ENCODE results near the gene FAM9C. TPM values are rescaled to one million over a fixed set of nuclear protein-coding genes. Genes with fewer than 3 reads are reported as not detected.

FAM9C gene
- total RNA-seq, 4 donors from 2014 or later = not detected

DNA sequence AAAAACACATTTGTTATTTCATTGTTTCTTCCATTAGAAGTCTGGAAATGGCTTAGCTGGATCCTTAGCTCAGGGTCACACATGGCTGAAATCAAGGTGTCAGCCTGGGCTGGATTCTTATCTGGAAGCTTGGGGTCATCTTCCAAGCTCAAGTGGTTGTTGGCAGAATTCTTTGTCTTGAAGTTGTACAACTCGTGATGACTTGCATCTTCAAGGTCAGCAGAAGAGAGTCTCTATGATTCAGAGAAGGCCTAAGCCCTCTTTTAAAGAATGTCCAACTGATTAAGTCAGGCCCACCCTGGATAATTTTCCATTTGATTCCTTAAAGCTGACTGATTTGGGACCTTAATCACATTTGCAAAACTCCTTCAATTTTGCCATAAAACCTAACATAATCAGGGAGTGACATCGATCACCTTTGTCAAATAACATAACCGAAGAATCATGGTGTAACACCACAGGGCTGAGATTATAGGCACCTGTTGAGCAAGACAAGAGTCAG lies 47.4 kb downstream of the FAM9C start:
- Histone ChIP-seq H3K4me3 (no peak overlapping the region), H3K27ac (replicated peaks in 1 of 4) (no peak overlapping the region), H3K36me3 (no peaks in the 10 kb centered on the region), H3K9me3 (no peaks in the 10 kb centered on the region), H3K27me3 (no peaks in the 10 kb centered on the region), H3K4me1 (peaks cover 4 to 18% (median 8%) of the 10 kb centered on the region in 4 donors)
- 88% methylated on average over 3 of the region's 3 CpGs for WGBS
- DNase-seq (ENCODE audit: extremely low spot score) = no peak
- TF ChIP-seq EP300 (IDR thresholded peaks at IDR 0.05) (no peak), POLR2AphosphoS5 (IDR thresholded peaks at IDR 0.05) (no peak), POLR2A (IDR thresholded peaks at IDR 0.05; ENCODE audit: low read depth) (no peak)
- TF ChIP-seq, protein P1, sequence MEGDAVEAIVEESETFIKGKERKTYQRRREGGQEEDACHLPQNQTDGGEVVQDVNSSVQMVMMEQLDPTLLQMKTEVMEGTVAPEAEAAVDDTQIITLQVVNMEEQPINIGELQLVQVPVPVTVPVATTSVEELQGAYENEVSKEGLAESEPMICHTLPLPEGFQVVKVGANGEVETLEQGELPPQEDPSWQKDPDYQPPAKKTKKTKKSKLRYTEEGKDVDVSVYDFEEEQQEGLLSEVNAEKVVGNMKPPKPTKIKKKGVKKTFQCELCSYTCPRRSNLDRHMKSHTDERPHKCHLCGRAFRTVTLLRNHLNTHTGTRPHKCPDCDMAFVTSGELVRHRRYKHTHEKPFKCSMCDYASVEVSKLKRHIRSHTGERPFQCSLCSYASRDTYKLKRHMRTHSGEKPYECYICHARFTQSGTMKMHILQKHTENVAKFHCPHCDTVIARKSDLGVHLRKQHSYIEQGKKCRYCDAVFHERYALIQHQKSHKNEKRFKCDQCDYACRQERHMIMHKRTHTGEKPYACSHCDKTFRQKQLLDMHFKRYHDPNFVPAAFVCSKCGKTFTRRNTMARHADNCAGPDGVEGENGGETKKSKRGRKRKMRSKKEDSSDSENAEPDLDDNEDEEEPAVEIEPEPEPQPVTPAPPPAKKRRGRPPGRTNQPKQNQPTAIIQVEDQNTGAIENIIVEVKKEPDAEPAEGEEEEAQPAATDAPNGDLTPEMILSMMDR (IDR thresholded peaks at IDR 0.05) = no peak
- intact Hi-C loops (cut with DNase I) = no loop called here

DNA sequence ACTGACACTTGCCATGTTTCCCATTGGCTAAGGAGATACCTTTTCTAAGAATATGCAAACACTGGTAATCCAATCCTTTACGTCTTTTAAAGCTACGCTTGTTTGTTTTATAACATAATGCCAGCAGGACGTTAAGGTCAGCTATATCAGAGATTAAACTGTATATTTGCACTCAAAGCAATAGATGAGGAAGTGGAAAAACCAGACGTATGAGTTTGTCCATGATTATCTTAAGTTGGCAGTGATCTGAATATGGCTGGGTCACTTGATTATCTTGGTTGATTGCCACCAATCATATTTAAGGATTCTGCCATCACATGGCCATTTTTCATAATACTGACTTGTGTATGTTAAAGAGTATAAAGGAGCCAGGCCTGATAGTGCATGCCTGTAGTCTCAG lies 50.1 kb downstream of the FAM9C start:
- 55% methylated on average over 4 of the region's 4 CpGs for WGBS
- no peaks in the 10 kb centered on the region for H3K27me3 ChIP-seq
- H3K27ac ChIP-seq (replicated peaks in 1 of 4) = peak overlapping the region in 1 of 4 donors; percentile 7
- H3K36me3 ChIP-seq = no peaks in the 10 kb centered on the region
- no peaks in the 10 kb centered on the region for H3K9me3 ChIP-seq
- peaks cover 4 to 23% (median 8%) of the 10 kb centered on the region in 4 donors for H3K4me1 ChIP-seq
- no peak overlapping the region for H3K4me3 ChIP-seq
- intact Hi-C loops (cut with DNase I) = no loop called here
- DNase-seq (ENCODE audit: extremely low spot score) = no peak
- TF ChIP-seq POLR2A (IDR thresholded peaks at IDR 0.05; ENCODE audit: low read depth) (no peak), POLR2AphosphoS5 (IDR thresholded peaks at IDR 0.05) (no peak), EP300 (IDR thresholded peaks at IDR 0.05) (no peak)
- TF ChIP-seq, protein P1 (IDR thresholded peaks at IDR 0.05) = no peak

DNA sequence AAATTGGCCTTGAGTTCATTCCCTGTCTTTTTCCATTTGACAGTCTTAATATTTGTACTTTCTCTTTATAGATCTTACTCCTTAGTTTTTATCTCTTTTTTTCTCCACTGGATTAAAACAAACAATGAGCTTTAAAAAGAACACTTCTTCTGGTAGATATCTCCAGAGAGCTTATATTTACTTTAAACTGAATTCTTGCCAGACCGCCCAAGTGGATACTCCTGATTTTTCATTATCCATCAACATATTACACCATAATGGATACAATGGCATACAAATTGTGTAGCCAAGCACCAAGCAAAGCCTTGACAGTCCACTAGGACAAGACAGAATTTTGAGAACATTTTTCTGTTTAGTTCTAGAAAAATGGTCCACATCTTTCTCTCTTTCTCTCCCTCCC lies 50.6 kb downstream of the FAM9C start:
- Histone ChIP-seq H3K27ac (replicated peaks in 1 of 4) (peak overlapping the region in 2 of 4 donors; percentile 7 to 19), H3K4me3 (no peak overlapping the region), H3K27me3 (no peaks in the 10 kb centered on the region), H3K36me3 (no peaks in the 10 kb centered on the region), H3K9me3 (no peaks in the 10 kb centered on the region), H3K4me1 (peaks cover 4 to 26% (median 10%) of the 10 kb centered on the region in 4 donors)
- intact Hi-C loops (cut with DNase I) = no loop called here
- 67% methylated on average over 1 of the region's 1 CpG for WGBS
- DNase-seq (ENCODE audit: extremely low spot score) = no peak
- TF ChIP-seq POLR2A (IDR thresholded peaks at IDR 0.05; ENCODE audit: low read depth) = no peak
- TF ChIP-seq, protein P1 (IDR thresholded peaks at IDR 0.05) = peak in 1 of 3 experiments; percentile 7

DNA sequence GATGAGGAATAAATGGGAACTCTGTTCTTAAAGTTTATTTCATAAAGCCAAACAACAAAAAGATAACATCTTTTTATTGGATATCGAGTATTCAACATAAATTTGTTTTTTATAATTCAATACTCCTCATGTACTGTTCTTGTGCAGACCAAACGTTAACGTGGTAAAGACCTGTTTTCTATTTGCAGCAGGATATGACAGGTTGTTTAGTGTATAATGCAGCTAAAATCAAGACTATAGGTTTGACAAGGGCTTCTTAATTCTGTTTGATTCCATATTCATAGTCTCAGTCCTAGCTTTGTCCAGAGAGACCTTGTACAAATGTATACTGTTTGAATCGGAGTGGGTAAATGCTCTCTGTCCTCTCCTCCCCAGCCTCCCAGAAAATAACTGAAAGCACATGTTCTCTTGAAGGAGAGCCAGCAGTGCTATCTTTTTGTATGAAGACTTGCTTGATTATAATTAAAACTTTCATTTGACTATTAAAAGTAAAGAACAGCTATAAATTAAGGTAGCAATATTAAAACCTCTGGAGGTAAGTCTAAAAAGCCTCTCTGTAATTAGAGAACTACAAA lies 51.8 kb downstream of the FAM9C start:
- WGBS = 64% methylated on average over 4 of the region's 4 CpGs
- H3K27ac ChIP-seq (replicated peaks in 1 of 4) = peak overlapping the region; percentile 10 to 22 (median 20)

More for the DNA sequence above, 51.8 kb downstream of the FAM9C start:
- DNase-seq (ENCODE audit: extremely low spot score) = no peak
- Histone ChIP-seq H3K27me3 (no peaks in the 10 kb centered on the region), H3K4me1 (peaks cover 0 to 31% (median 14%) of the 10 kb centered on the region in 4 donors), H3K4me3 (no peak overlapping the region), H3K9me3 (no peaks in the 10 kb centered on the region), H3K36me3 (no peaks in the 10 kb centered on the region)
- intact Hi-C loops (cut with DNase I) = no loop called here
- no peak for TF ChIP-seq POLR2AphosphoS5 (IDR thresholded peaks at IDR 0.05)
- no peak for TF ChIP-seq POLR2A (IDR thresholded peaks at IDR 0.05; ENCODE audit: low read depth)
- TF ChIP-seq, protein P1 (IDR thresholded peaks at IDR 0.05) = no peak
- no peak for TF ChIP-seq EP300 (IDR thresholded peaks at IDR 0.05)

All from esophagus muscularis mucosa (tissue), 4 donors.